Activated CD4-positive, alpha-beta T cell treated with anti-CD3 and anti-CD28 coated beads for 36 hours (primary cell): ENCODE measurements around the gene RBM23. TPM values are rescaled to one million over a fixed set of nuclear protein-coding genes. Genes with fewer than 3 reads are reported as not detected.
"Not testable (repeated sequence)": the region's sequence is repeated elsewhere in the genome, so short reads cannot be mapped to it uniquely, and the experiment has no call there.

Source experiments
- ATAC-seq: fragments of 200-7000 bp; cut with Tn5 transposase; one replicate; pipeline ENCODE4 v1.10.0; 2021; ENCODE audit warnings: mild to moderate bottlenecking, moderate library complexity
- CTCF ChIA-PET: fragments of 350-600 bp; sonication (Branson Sonifier 250); formaldehyde crosslinking; loops from one replicate; lab custom pipeline; 2021; ENCODE audit warnings: antibody characterized with exemption; lab: Charles Lee
- POLR2A ChIA-PET: fragments of 350-600 bp; sonication (Branson Sonifier 250); formaldehyde crosslinking; loops from one replicate; lab custom pipeline; 2021; ENCODE audit warnings: antibody characterized with exemption, inconsistent platforms; lab: Charles Lee
- DNase-seq: peaks from one replicate; pipeline ENCODE4 v3.0.0-alpha.2; 2020
- H3K27ac Mint-ChIP-seq: one replicate; pipeline ENCODE4 v1.8.0; 2021; ENCODE audit warnings: mixed read lengths
- H3K27me3 Mint-ChIP-seq: one replicate; pipeline ENCODE4 v1.8.0; 2021; ENCODE audit warnings: mixed read lengths
- H3K36me3 Mint-ChIP-seq: one replicate; pipeline ENCODE4 v1.8.0; 2021; ENCODE audit warnings: low read depth, mixed read lengths
- H3K4me1 Mint-ChIP-seq: one replicate; pipeline ENCODE4 v1.8.0; 2021; ENCODE audit warnings: mixed read lengths
- H3K4me3 Mint-ChIP-seq: one replicate; pipeline ENCODE4 v1.8.0; 2021; ENCODE audit warnings: mild to moderate bottlenecking, moderate library complexity, mixed read lengths
- H3K9me3 Mint-ChIP-seq: one replicate; pipeline ENCODE4 v1.8.0; 2021; ENCODE audit warnings: low read depth, mixed read lengths
- intact Hi-C, 2 experiments: fragments of 100-400 bp; cut with DNase I in 1 of 2; cut with micrococcal nuclease in 1 of 2; formaldehyde crosslinking; loops; one replicate each; pipeline versions ENCODE4 v1.14.2 to v1.15.1; 2022 to 2024; cut with DNase I, micrococcal nuclease
- total RNA-seq, 2 experiments: library from RNA; stranded (reverse); gene quantifications; one replicate each; pipeline ENCODE4 v1.2.3, GENCODE V29; 2021

The RBM23 gene
- total RNA-seq = 10 to 100 TPM; 61.6 to 68.6 TPM

GRCh38 chr14:22918804-22919600 lies at the start of gene RBM23:
Gene RBM23 (minus strand): TSS chr14:22919149.
- Mint-ChIP-seq H3K27me3 (no peaks in the 10 kb centered on the region), H3K9me3 (no peaks in the 10 kb centered on the region), H3K36me3 (peaks cover 64% of the 10 kb centered on the region), H3K27ac (peak within 1 kb of the TSS; percentile 99), H3K4me1 (peaks cover 40% of the 10 kb centered on the region), H3K4me3 (peak within 1 kb of the TSS; percentile 92)
- peak; percentile 100 for DNase-seq
- ChIA-PET CTCF (interaction anchor here (0.5 to 5.5 kb wide), 18 partner anchors 8 to 1000 kb away, joined by 3 to 46 read pairs (median 3); partner anchors contain the start of genes ACIN1, AJUBA, C14orf119 and LRP10), POLR2A (interaction anchor here (0.6 to 3.1 kb wide), 9 partner anchors 11 to 412 kb away, joined by 3 to 29 read pairs (median 3); partner anchors contain the start of genes HAUS4 and PRMT5)
- ATAC-seq = peak; percentile 97
- intact Hi-C loops = loop anchor here (1.0 to 5.0 kb wide), 17 partner anchors 10 to 1442 kb away; partner anchors contain the start of genes HAUS4 (in 2 of the 2), LRP10 (in 2 of the 2), MRPL52 (in 2 of the 2) and PRMT5 (in 2 of the 2)

- H3K4me1 Mint-ChIP-seq = no peaks in the 10 kb centered on the region
- POLR2A ChIA-PET = no interaction called here
- H3K27me3 Mint-ChIP-seq = no peaks in the 10 kb centered on the region
- intact Hi-C loops = no loop called here
- no peak for DNase-seq
- no peak for ATAC-seq
- CTCF ChIA-PET = interaction anchor here (0.8 to 7.4 kb wide), 5 partner anchors 16 to 40 kb away, joined by 3 to 99 read pairs (median 3); no protein-coding TSS in a partner anchor
- H3K9me3 Mint-ChIP-seq = no peaks in the 10 kb centered on the region
- H3K4me3 Mint-ChIP-seq = no peak overlapping the region
- H3K36me3 Mint-ChIP-seq = no peaks in the 10 kb centered on the region
- no peak overlapping the region for H3K27ac Mint-ChIP-seq
Observed at GRCh38 chr14:22966783-22967269, 47.9 kb upstream of the RBM23 start.

GRCh38 chr14:22965916-22966782 lies 47.2 kb upstream of the RBM23 start:
- POLR2A ChIA-PET, H3K27ac Mint-ChIP-seq: not testable (repeated sequence)
- CTCF ChIA-PET = interaction anchor here (0.8 to 1.1 kb wide), 4 partner anchors 17 to 92 kb away, joined by 3 read pairs; no protein-coding TSS in a partner anchor

GRCh38 chr14:22962061-22962676 lies 43.2 kb upstream of the RBM23 start:
- intact Hi-C loops = no loop called here
- DNase-seq (no peak), ATAC-seq (no peak)
- no peak overlapping the region for H3K4me3 Mint-ChIP-seq
- CTCF ChIA-PET = interaction anchor here (0.9 to 1.9 kb wide), 6 partner anchors 11 to 107 kb away, joined by 3 to 10 read pairs (median 4); partner anchors contain the start of gene CDH24
- no peak overlapping the region for H3K27ac Mint-ChIP-seq
- POLR2A ChIA-PET = no interaction called here
- H3K9me3 Mint-ChIP-seq = no peaks in the 10 kb centered on the region
- no peaks in the 10 kb centered on the region for H3K36me3 Mint-ChIP-seq
- no peaks in the 10 kb centered on the region for H3K27me3 Mint-ChIP-seq
- H3K4me1 Mint-ChIP-seq = peaks cover 5% of the 10 kb centered on the region

More at GRCh38 chr14:22965916-22966782, 47.2 kb upstream of the RBM23 start:
- H3K36me3 Mint-ChIP-seq, intact Hi-C loops, H3K27me3 Mint-ChIP-seq, H3K9me3 Mint-ChIP-seq, ATAC-seq, H3K4me3 Mint-ChIP-seq, DNase-seq, H3K4me1 Mint-ChIP-seq: not testable (repeated sequence)

- ChIA-PET POLR2A (interaction anchor here (0.6 to 1.9 kb wide), 7 partner anchors 9 to 173 kb away, joined by 3 to 8 read pairs (median 3); partner anchors contain the start of genes ACIN1, C14orf119, PRMT5 and RBM23), CTCF (interaction anchor here (0.6 to 4.7 kb wide), 23 partner anchors 11 to 1940 kb away, joined by 3 to 36 read pairs (median 3); partner anchors contain the start of genes ACIN1, AJUBA, CDH24 and DAD1)
- H3K9me3 Mint-ChIP-seq = no peaks in the 10 kb centered on the region
- intact Hi-C loops = loop anchor here (1.0 to 5.0 kb wide), 3 partner anchors 26 to 346 kb away; partner anchors contain the start of genes PPP1R3E (in 1 of the 2) and RBM23 (in 1 of the 2)
- ATAC-seq = no peak
- peak overlapping the region; percentile 88 for H3K4me3 Mint-ChIP-seq
- no peaks in the 10 kb centered on the region for H3K27me3 Mint-ChIP-seq
- H3K4me1 Mint-ChIP-seq = peaks cover 18% of the 10 kb centered on the region
- peaks cover 27% of the 10 kb centered on the region for H3K36me3 Mint-ChIP-seq
- no peak for DNase-seq
- peak overlapping the region; percentile 90 for H3K27ac Mint-ChIP-seq
Observed at GRCh38 chr14:22955702-22956569, 37.0 kb upstream of the RBM23 start.

GRCh38 chr14:22952418-22952817 lies 33.5 kb upstream of the RBM23 start:
- Mint-ChIP-seq H3K9me3 (no peaks in the 10 kb centered on the region), H3K4me1 (peaks cover 15% of the 10 kb centered on the region), H3K36me3 (peaks cover 40% of the 10 kb centered on the region), H3K27me3 (no peaks in the 10 kb centered on the region), H3K27ac (no peak overlapping the region), H3K4me3 (no peak overlapping the region)
- POLR2A ChIA-PET = no interaction called here
- intact Hi-C loops = no loop called here
- DNase-seq (no peak), ATAC-seq (no peak)
- CTCF ChIA-PET = interaction anchor here (2.8 kb wide), 1 partner anchor 10 kb away, joined by 10 read pairs; no protein-coding TSS in a partner anchor

- H3K4me3 Mint-ChIP-seq, H3K27ac Mint-ChIP-seq, ATAC-seq, intact Hi-C loops, H3K9me3 Mint-ChIP-seq, POLR2A ChIA-PET, H3K27me3 Mint-ChIP-seq, DNase-seq: not testable (repeated sequence)
- peaks cover 45% of the 10 kb centered on the region for H3K36me3 Mint-ChIP-seq
- CTCF ChIA-PET = interaction anchor here (1.0 to 2.8 kb wide), 3 partner anchors 11 to 140 kb away, joined by 3 to 10 read pairs (median 4); partner anchors contain the start of gene PRMT5
- H3K4me1 Mint-ChIP-seq = peaks cover 13% of the 10 kb centered on the region
Observed at GRCh38 chr14:22951795-22952194, 32.8 kb upstream of the RBM23 start.

GRCh38 chr14:22945642-22946041 lies 26.7 kb upstream of the RBM23 start:
- Mint-ChIP-seq H3K9me3 (no peaks in the 10 kb centered on the region), H3K36me3 (peaks cover 41% of the 10 kb centered on the region), H3K27ac (no peak overlapping the region), H3K4me3 (no peak overlapping the region), H3K4me1 (no peaks in the 10 kb centered on the region), H3K27me3 (no peaks in the 10 kb centered on the region)
- DNase-seq (no peak), ATAC-seq (no peak)
- intact Hi-C loops = no loop called here
- POLR2A ChIA-PET = interaction anchor here (0.7 kb wide), 2 partner anchors 127 to 175 kb away, joined by 5 read pairs; no protein-coding TSS in a partner anchor
- CTCF ChIA-PET = interaction anchor here (0.6 to 1.8 kb wide), 10 partner anchors 10 to 1392 kb away, joined by 3 to 7 read pairs (median 3); partner anchors contain the start of gene PRMT5

GRCh38 chr14:22939684-22940083 lies 20.7 kb upstream of the RBM23 start:
- ATAC-seq = no peak
- CTCF ChIA-PET = interaction anchor here (0.6 to 2.6 kb wide), 8 partner anchors 9 to 369 kb away, joined by 3 to 7 read pairs (median 3); partner anchors contain the start of genes AJUBA and PRMT5

More at GRCh38 chr14:22939684-22940083, 20.7 kb upstream of the RBM23 start:
- Mint-ChIP-seq H3K4me3 (no peak overlapping the region), H3K27me3 (no peaks in the 10 kb centered on the region), H3K36me3 (peaks cover 31% of the 10 kb centered on the region), H3K4me1 (no peaks in the 10 kb centered on the region), H3K27ac (no peak overlapping the region), H3K9me3 (no peaks in the 10 kb centered on the region)
- POLR2A ChIA-PET = no interaction called here
- no peak for DNase-seq
- intact Hi-C loops = no loop called here
